ENCODE measurements around the gene CACNA2D3.
A peak's percentile ranks its signal among the peaks of the same experiment; 100 is the strongest.

Gene CACNA2D3

DNA sequence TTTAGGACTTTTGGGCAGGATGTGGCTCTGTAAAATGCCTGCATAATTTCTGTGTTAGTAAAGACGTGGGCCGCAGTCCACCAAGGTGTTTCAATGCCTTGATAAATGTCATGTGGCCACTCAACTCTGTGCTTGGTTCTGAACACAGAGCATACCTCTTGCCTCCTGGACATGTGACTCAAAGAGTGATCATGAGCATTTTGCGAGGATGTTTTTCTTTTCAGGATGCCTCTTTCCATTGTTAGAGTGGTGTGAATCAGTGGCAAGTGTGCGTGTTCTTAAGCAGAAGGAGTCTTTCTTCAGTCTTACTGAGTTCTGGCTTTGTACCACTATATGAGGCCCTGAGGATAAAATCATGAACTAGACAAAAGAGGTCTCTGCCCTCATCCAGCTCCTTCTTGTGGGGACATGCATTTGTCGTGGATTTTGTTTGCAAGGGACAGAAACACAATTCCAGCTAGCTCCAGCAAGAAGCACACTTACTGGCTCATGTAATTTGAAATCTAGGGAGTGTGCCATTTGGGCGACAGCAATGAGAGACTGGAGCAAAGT, 442.1 kb downstream of the CACNA2D3 start:
- TF ChIP-seq GATA3 (IDR thresholded peaks at IDR 0.05; ENCODE audit: low read depth, low read length) (no peak), GATA2 (IDR thresholded peaks at IDR 0.05; ENCODE audit: low read depth, low read length) (no peak)

GRCh38 chr3:54565956-54566355, 443.6 kb downstream of the CACNA2D3 start:
- no peak for TF ChIP-seq GATA3 (IDR thresholded peaks at IDR 0.05; ENCODE audit: low read depth, low read length)
- TF ChIP-seq GATA2 (IDR thresholded peaks at IDR 0.05; ENCODE audit: low read depth, low read length), result no peak

- no peak for TF ChIP-seq GATA2 (IDR thresholded peaks at IDR 0.05; ENCODE audit: low read depth, low read length)
- TF ChIP-seq GATA3 (IDR thresholded peaks at IDR 0.05; ENCODE audit: low read depth, low read length), result no peak
Observed at GRCh38 chr3:54567949-54568348, 445.6 kb downstream of the CACNA2D3 start.

DNA sequence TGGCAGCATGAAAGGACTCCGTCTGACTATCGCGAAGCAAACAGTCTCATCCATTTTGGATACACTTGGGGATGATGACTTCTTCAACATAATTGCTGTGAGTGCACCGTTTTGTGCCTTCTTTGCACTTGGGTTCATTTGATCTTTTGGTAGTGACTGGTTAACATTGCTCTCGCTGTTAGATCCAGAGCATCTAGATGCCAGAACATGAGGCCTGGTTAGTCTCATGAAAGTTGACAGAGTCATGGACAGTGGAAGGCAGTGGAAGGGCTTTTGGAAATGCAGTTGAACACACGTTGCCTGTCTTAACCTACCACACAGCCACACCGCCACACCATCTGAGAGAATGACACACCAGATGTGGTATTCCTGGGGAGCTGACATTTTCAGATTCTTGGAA, 447.7 kb downstream of the CACNA2D3 start:
- TF ChIP-seq GATA3 (IDR thresholded peaks at IDR 0.05; ENCODE audit: low read depth, low read length) (no peak), GATA2 (IDR thresholded peaks at IDR 0.05; ENCODE audit: low read depth, low read length) (no peak)

DNA sequence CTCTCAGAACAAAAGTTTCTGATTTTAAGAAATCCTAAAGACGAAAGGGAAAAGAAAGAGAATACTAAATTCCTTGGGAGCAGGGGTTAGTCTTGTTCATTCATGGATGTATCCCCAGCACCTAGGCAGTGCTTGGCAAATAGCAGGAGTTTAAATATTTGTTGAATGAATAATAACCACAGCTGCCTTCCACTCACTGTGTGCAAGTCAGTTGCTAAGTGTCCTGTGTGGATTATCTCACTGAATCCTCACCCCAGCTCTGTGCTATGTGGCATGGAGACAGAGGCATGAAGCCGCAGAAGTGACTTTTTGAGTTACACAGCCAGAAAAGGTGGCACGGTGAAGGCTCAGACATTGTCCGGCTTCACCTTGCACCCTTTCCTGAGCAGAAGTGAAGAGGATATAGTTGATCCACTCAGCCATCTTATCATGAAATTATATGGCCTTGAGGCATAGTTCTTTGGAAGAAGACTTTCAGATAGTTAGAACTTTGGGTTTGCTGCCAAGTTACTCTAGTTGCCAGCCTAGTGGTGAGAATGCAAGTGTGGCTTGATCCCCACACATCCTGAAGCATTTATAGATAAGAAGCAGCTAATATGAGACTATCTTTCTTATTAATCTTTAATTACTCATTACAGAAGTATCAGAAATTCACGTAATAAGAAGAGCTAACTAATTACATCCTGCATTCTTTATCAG, 450.0 kb downstream of the CACNA2D3 start:
- TF ChIP-seq GATA3 (IDR thresholded peaks at IDR 0.05; ENCODE audit: low read depth, low read length) (no peak), GATA2 (IDR thresholded peaks at IDR 0.05; ENCODE audit: low read depth, low read length) (no peak)

- TF ChIP-seq GATA2 (IDR thresholded peaks at IDR 0.05; ENCODE audit: low read depth, low read length) (peak; percentile 96), GATA3 (IDR thresholded peaks at IDR 0.05; ENCODE audit: low read depth, low read length) (peak; percentile 92)
Observed at GRCh38 chr3:54573858-54574257, 451.5 kb downstream of the CACNA2D3 start.

GRCh38 chr3:54574906-54575617, 452.7 kb downstream of the CACNA2D3 start:
- TF ChIP-seq GATA2 (IDR thresholded peaks at IDR 0.05; ENCODE audit: low read depth, low read length) (no peak), GATA3 (IDR thresholded peaks at IDR 0.05; ENCODE audit: low read depth, low read length) (0 out of 2 replicates have a peak, but pooled peaks have one; percentile 23)

DNA sequence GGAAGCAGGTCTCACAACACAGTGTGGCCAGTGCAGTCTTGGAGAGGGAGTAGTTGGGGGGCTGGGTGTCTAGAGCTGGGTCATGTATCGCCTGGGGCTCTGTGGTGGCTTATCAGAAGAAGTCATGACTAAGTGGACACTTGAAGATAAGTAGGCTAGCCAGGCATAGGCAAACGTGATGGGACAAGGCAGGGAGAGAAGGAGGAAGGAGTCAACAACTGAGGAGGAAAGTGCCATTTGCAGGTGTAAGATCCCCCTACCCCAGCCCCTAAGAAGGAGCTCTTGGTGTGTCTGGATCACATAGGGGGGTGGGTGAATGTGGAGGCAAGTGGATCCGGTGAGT, 453.2 kb downstream of the CACNA2D3 start:
- TF ChIP-seq GATA2 (IDR thresholded peaks at IDR 0.05; ENCODE audit: low read depth, low read length), result no peak
- no peak for TF ChIP-seq GATA3 (IDR thresholded peaks at IDR 0.05; ENCODE audit: low read depth, low read length)

- TF ChIP-seq GATA3 (IDR thresholded peaks at IDR 0.05; ENCODE audit: low read depth, low read length) (no peak), GATA2 (IDR thresholded peaks at IDR 0.05; ENCODE audit: low read depth, low read length) (no peak)
Observed at GRCh38 chr3:54577313-54577712, 455.0 kb downstream of the CACNA2D3 start.

GRCh38 chr3:54578417-54578816, 456.1 kb downstream of the CACNA2D3 start:
- TF ChIP-seq GATA3 (IDR thresholded peaks at IDR 0.05; ENCODE audit: low read depth, low read length), result no peak
- TF ChIP-seq GATA2 (IDR thresholded peaks at IDR 0.05; ENCODE audit: low read depth, low read length), result no peak

DNA sequence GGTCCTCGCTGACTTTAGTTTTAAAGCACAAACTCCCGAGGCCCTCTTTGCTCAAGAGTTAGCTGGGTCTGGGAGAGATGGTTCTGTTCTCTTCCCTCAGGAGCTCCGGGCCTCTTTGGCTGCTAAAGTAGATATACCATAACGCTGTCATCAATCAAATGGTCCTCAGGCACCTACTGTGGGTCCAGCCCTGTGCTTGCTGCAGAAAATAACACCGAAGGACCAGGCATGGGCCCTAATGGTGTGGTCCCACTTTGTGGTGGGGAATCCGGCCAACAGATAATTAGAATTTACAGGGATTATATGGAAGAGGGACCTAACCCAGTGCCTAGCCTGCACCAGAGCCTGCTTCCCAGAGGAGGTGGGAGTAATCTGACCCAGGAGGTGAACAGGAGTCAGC, 458.1 kb downstream of the CACNA2D3 start:
- TF ChIP-seq GATA2 (IDR thresholded peaks at IDR 0.05; ENCODE audit: low read depth, low read length), result no peak
- TF ChIP-seq GATA3 (IDR thresholded peaks at IDR 0.05; ENCODE audit: low read depth, low read length), result no peak

- no peak for TF ChIP-seq GATA3 (IDR thresholded peaks at IDR 0.05; ENCODE audit: low read depth, low read length)
- no peak for TF ChIP-seq GATA2 (IDR thresholded peaks at IDR 0.05; ENCODE audit: low read depth, low read length)
Observed at GRCh38 chr3:54582424-54582823, 460.1 kb downstream of the CACNA2D3 start.

DNA sequence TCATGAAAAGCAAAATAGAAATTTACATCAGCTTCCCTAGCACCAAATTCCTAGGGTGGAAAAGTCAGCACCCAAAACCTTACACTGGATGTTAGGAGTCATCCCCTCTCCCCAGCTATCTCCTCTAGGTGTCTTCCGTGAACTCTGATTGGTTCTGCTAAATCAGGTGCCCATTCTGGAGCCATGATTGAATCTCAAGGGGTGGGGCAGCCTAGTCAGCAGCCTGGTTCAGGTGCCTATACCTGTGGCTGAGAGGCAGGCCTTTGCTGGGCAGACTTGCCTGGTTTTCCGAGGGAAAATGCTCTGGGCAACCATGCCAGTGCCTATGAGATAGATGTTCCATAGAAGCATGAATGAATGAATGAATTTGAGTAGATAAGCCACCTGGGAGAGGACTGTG, 468.8 kb downstream of the CACNA2D3 start:
- TF ChIP-seq GATA3 (IDR thresholded peaks at IDR 0.05; ENCODE audit: low read depth, low read length) (no peak), GATA2 (IDR thresholded peaks at IDR 0.05; ENCODE audit: low read depth, low read length) (no peak)

DNA sequence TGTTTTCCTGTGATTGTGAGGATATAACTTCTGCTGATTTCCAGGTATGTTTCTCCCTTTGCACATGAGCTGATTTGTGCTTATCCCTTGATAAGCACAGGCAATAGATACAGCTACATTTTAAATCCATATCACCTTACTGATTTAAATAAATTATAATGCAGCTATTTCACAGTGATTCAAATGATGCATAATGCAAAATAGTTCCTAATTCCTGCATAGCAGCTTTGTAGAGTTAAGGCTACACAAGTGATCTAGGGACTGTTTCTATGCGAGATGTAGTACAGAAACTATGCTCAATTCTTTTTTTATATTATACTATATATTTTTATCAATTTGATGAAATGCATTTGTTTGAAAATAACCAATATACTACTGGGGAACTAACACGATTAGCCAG, 471.3 kb downstream of the CACNA2D3 start:
- TF ChIP-seq GATA3 (IDR thresholded peaks at IDR 0.05; ENCODE audit: low read depth, low read length), result no peak
- TF ChIP-seq GATA2 (IDR thresholded peaks at IDR 0.05; ENCODE audit: low read depth, low read length), result no peak

GRCh38 chr3:54596087-54596486, 473.7 kb downstream of the CACNA2D3 start:
- TF ChIP-seq GATA2 (IDR thresholded peaks at IDR 0.05; ENCODE audit: low read depth, low read length) (no peak), GATA3 (IDR thresholded peaks at IDR 0.05; ENCODE audit: low read depth, low read length) (no peak)
